GM18951 (cell line): Measurements from ENCODE around the gene DIABLO.

Source experiments
- POLR2A ChIP-seq: IDR thresholded peaks from 4 replicates; pipeline ENCODE4 v1.6.1; 2011; ENCODE audit warnings: mild to moderate bottlenecking; ENCODE audit not compliant: insufficient read length, insufficient read depth; ENCODE audit errors: extremely low read depth
- in situ Hi-C: fragments of 300-500 bp; cut with MboI; formaldehyde crosslinking; loops from one replicate; pipeline ENCODE4 v1.12.0; 2022; ENCODE audit warnings: low sequenced_read_pairs, mixed read lengths, inconsistent platforms; ENCODE audit not compliant: unreplicated experiment

The DIABLO gene

DNA sequence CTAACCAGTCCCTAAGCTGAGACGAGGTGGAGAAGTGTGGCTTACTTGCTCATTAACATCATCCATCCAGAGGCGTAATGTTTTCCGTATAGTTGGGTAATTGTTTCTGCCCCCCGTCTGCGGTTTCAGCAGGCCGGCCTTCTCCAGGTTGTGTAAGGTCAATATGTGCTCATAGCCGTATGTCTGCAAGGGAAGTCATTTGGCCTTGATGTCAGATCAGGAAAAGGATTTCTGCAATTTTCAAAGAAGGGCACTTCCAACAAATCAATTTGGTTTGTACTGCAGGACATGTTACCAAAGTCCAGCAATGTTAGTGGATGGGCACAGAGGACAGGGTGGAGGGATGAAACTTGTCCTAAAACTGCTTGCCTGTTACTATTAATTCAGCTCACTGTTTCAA, 9.9 kb upstream of the DIABLO start:
- no peak for TF ChIP-seq POLR2A
- in situ Hi-C loops = no loop called here

- in situ Hi-C loops = no loop called here
- no peak for TF ChIP-seq POLR2A
Observed at GRCh38 chr12:122232691-122233090, 6.8 kb upstream of the DIABLO start.

GRCh38 chr12:122230798-122231197, 4.9 kb upstream of the DIABLO start:
- in situ Hi-C loops = no loop called here
- TF ChIP-seq POLR2A = no peak

GRCh38 chr12:122228092-122228491, 2.2 kb upstream of the DIABLO start:
- in situ Hi-C loops = no loop called here
- TF ChIP-seq POLR2A = no peak

GRCh38 chr12:122227341-122227740, 1.5 kb upstream of the DIABLO start:
- in situ Hi-C loops = no loop called here
- no peak for TF ChIP-seq POLR2A

- in situ Hi-C loops = no loop called here
- no peak for TF ChIP-seq POLR2A
Observed at GRCh38 chr12:122226366-122227125, 694 bp upstream of the DIABLO start.

GRCh38 chr12:122216445-122216844, 9.4 kb downstream of the DIABLO start:
- in situ Hi-C loops = no loop called here
- no peak for TF ChIP-seq POLR2A

GRCh38 chr12:122215771-122216170, 10.1 kb downstream of the DIABLO start:
- in situ Hi-C loops = no loop called here
- no peak for TF ChIP-seq POLR2A

- in situ Hi-C loops = no loop called here
- TF ChIP-seq POLR2A = no peak
Observed at GRCh38 chr12:122208073-122208820, 17.6 kb downstream of the DIABLO start.

DNA sequence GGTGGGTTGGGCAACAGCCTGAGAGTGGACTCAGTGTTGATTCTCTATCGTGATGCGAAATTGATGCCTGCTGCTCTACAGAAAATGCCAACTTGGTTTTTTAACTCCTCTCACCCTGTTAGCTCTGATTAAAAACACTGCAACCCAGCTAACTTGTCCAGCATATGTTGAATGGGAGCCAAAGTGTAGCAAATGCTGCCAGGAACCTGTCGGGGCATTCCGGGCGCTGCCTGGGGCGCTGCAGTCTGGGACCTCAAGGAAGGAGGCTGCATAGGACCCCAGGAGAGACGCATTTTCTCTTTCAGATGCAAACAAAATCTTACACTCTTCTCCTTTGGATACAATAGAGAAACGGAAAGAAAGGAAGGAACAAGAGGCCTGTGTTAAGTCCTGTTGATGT, 18.5 kb downstream of the DIABLO start:
- in situ Hi-C loops = no loop called here
- no peak for TF ChIP-seq POLR2A

DNA sequence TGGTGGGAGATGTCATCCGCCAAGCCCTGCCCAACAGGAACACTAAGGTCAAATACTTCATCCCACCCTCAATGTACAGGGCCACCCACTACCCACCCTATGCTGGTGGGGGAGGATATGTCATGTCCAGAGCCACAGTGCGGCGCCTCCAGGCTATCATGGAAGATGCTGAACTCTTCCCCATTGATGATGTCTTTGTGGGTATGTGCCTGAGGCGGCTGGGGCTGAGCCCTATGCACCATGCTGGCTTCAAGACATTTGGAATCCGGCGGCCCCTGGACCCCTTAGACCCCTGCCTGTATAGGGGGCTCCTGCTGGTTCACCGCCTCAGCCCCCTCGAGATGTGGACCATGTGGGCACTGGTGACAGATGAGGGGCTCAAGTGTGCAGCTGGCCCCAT, 18.9 kb downstream of the DIABLO start:
- TF ChIP-seq POLR2A = no peak
- in situ Hi-C loops = no loop called here

GRCh38 chr12:122206111-122206881, 19.6 kb downstream of the DIABLO start:
- in situ Hi-C loops = no loop called here

More at GRCh38 chr12:122206111-122206881, 19.6 kb downstream of the DIABLO start:
- TF ChIP-seq POLR2A = no peak
